ENCODE measurements around the gene MTIF3.

DNA sequence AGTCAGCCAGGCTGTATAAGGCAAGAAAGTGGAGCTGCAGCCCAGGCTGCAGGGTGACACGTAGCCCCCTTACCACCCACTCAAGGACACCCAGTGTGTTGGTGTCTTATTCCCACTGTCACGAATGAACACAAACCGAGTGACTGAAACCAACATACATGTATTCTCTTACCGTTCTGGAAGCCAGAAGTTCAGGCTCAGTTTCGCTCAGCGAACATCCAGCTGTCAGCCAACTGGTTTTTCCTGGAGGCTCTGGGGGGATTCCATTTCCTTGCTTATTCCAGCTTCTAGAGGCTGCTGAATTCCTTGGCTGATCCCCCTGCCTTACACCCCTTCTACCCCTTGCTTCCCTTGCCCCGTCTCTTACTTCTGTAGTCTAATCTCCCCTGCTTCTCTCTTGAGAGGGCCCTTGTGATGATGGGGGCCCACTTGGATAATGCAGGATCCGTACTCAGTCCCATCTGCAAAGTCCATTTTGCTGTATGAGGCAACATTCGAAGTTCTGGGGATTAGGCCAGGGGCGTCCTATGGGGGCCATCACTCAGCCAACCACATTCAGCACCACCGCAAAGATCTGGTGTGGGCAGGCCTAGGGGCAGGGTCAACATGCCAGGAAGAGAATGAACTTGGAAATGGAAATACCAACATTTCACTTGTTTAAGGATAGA, 47.3 kb upstream of the MTIF3 start:
- no peak for TF ChIP-seq ZFP30 (CRISPR knock-in tag; IDR thresholded peaks at IDR 0.05)
- TF ChIP-seq ESRRG (CRISPR knock-in tag; IDR thresholded peaks at IDR 0.05), result no peak
- no peak for TF ChIP-seq ISL1 (CRISPR knock-in tag; IDR thresholded peaks at IDR 0.05)
- TF ChIP-seq ZFP3 (CRISPR knock-in tag; IDR thresholded peaks at IDR 0.05), result no peak
- TF ChIP-seq GLIS3 (CRISPR knock-in tag; IDR thresholded peaks at IDR 0.05), result no peak
- TF ChIP-seq RARB (CRISPR knock-in tag; IDR thresholded peaks at IDR 0.05), result no peak
- no peak for TF ChIP-seq ZNF70 (CRISPR knock-in tag; IDR thresholded peaks at IDR 0.05)
- TF ChIP-seq ZNF565 (CRISPR knock-in tag; conservative IDR thresholded peaks at IDR 0.05; ENCODE audit: low read depth), result no peak
- TF ChIP-seq, protein P1, sequence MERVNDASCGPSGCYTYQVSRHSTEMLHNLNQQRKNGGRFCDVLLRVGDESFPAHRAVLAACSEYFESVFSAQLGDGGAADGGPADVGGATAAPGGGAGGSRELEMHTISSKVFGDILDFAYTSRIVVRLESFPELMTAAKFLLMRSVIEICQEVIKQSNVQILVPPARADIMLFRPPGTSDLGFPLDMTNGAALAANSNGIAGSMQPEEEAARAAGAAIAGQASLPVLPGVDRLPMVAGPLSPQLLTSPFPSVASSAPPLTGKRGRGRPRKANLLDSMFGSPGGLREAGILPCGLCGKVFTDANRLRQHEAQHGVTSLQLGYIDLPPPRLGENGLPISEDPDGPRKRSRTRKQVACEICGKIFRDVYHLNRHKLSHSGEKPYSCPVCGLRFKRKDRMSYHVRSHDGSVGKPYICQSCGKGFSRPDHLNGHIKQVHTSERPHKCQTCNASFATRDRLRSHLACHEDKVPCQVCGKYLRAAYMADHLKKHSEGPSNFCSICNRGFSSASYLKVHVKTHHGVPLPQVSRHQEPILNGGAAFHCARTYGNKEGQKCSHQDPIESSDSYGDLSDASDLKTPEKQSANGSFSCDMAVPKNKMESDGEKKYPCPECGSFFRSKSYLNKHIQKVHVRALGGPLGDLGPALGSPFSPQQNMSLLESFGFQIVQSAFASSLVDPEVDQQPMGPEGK (CRISPR knock-in tag; IDR thresholded peaks at IDR 0.05; ENCODE audit: borderline replicate concordance), result no peak
- no peak for TF ChIP-seq ARNTL (CRISPR knock-in tag; IDR thresholded peaks at IDR 0.05; ENCODE audit: borderline replicate concordance, low read depth)
